ENCODE results near the gene TOP2B.

The TOP2B gene

GRCh38 chr3:25572919-25573385, 91.8 kb downstream of the TOP2B start:
- no peaks in the 10 kb centered on the region for H3K79me2 ChIP-seq (ENCODE audit: control insufficient read depth, insufficient read depth, low read length, unreplicated experiment)
- peak overlapping the region; percentile 67 for H3K27ac ChIP-seq (ENCODE audit: low read depth, low read length)
- no peaks in the 10 kb centered on the region for H3K27me3 ChIP-seq (ENCODE audit: insufficient read depth, low read length)
- H3K36me3 ChIP-seq (ENCODE audit: insufficient read depth, low read length) = no peaks in the 10 kb centered on the region
- H2AFZ ChIP-seq (ENCODE audit: low read length, unreplicated experiment) = peak overlapping the region; percentile 84
- H3K4me1 ChIP-seq (ENCODE audit: control insufficient read depth, insufficient read depth, low read length, unreplicated experiment) = peaks cover 13% of the 10 kb centered on the region
- no peak overlapping the region for H3K4me3 ChIP-seq (ENCODE audit: low read depth, low read length)

- H3K27ac ChIP-seq (ENCODE audit: low read depth, low read length) = no peak overlapping the region
- no peaks in the 10 kb centered on the region for H3K79me2 ChIP-seq (ENCODE audit: control insufficient read depth, insufficient read depth, low read length, unreplicated experiment)
- H2AFZ ChIP-seq (ENCODE audit: low read length, unreplicated experiment) = no peak overlapping the region
- no peaks in the 10 kb centered on the region for H3K27me3 ChIP-seq (ENCODE audit: insufficient read depth, low read length)
- H3K4me1 ChIP-seq (ENCODE audit: control insufficient read depth, insufficient read depth, low read length, unreplicated experiment) = peaks cover 13% of the 10 kb centered on the region
- no peak overlapping the region for H3K4me3 ChIP-seq (ENCODE audit: low read depth, low read length)
- H3K36me3 ChIP-seq (ENCODE audit: insufficient read depth, low read length) = no peaks in the 10 kb centered on the region
Measured at GRCh38 chr3:25572336-25572735, 92.4 kb downstream of the TOP2B start.

GRCh38 chr3:25571285-25571684, 93.4 kb downstream of the TOP2B start:
- H2AFZ ChIP-seq (ENCODE audit: low read length, unreplicated experiment) = no peak overlapping the region
- H3K27me3 ChIP-seq (ENCODE audit: insufficient read depth, low read length) = no peaks in the 10 kb centered on the region
- H3K4me3 ChIP-seq (ENCODE audit: low read depth, low read length) = no peak overlapping the region
- no peaks in the 10 kb centered on the region for H3K79me2 ChIP-seq (ENCODE audit: control insufficient read depth, insufficient read depth, low read length, unreplicated experiment)
- no peaks in the 10 kb centered on the region for H3K36me3 ChIP-seq (ENCODE audit: insufficient read depth, low read length)
- no peak overlapping the region for H3K27ac ChIP-seq (ENCODE audit: low read depth, low read length)
- H3K4me1 ChIP-seq (ENCODE audit: control insufficient read depth, insufficient read depth, low read length, unreplicated experiment) = peaks cover 13% of the 10 kb centered on the region

- no peak overlapping the region for H3K4me3 ChIP-seq (ENCODE audit: low read depth, low read length)
- H3K27me3 ChIP-seq (ENCODE audit: insufficient read depth, low read length) = no peaks in the 10 kb centered on the region
- no peaks in the 10 kb centered on the region for H3K36me3 ChIP-seq (ENCODE audit: insufficient read depth, low read length)
- H3K79me2 ChIP-seq (ENCODE audit: control insufficient read depth, insufficient read depth, low read length, unreplicated experiment) = no peaks in the 10 kb centered on the region
- H2AFZ ChIP-seq (ENCODE audit: low read length, unreplicated experiment) = no peak overlapping the region
- no peak overlapping the region for H3K27ac ChIP-seq (ENCODE audit: low read depth, low read length)
- peaks cover 9% of the 10 kb centered on the region for H3K4me1 ChIP-seq (ENCODE audit: control insufficient read depth, insufficient read depth, low read length, unreplicated experiment)
Measured at GRCh38 chr3:25568525-25569078, 96.1 kb downstream of the TOP2B start.

GRCh38 chr3:25567806-25568524, 96.7 kb downstream of the TOP2B start:
- H3K36me3 ChIP-seq (ENCODE audit: insufficient read depth, low read length) = no peaks in the 10 kb centered on the region
- no peak overlapping the region for H2AFZ ChIP-seq (ENCODE audit: low read length, unreplicated experiment)
- H3K27ac ChIP-seq (ENCODE audit: low read depth, low read length) = no peak overlapping the region
- no peak overlapping the region for H3K4me3 ChIP-seq (ENCODE audit: low read depth, low read length)
- H3K27me3 ChIP-seq (ENCODE audit: insufficient read depth, low read length) = no peaks in the 10 kb centered on the region
- H3K79me2 ChIP-seq (ENCODE audit: control insufficient read depth, insufficient read depth, low read length, unreplicated experiment) = no peaks in the 10 kb centered on the region
- peaks cover 2% of the 10 kb centered on the region for H3K4me1 ChIP-seq (ENCODE audit: control insufficient read depth, insufficient read depth, low read length, unreplicated experiment)

GRCh38 chr3:25567388-25567787, 97.3 kb downstream of the TOP2B start:
- no peaks in the 10 kb centered on the region for H3K79me2 ChIP-seq (ENCODE audit: control insufficient read depth, insufficient read depth, low read length, unreplicated experiment)

GRCh38 chr3:25566358-25566920, 98.3 kb downstream of the TOP2B start:
- Histone ChIP-seq H3K4me1 (ENCODE audit: control insufficient read depth, insufficient read depth, low read length, unreplicated experiment) (no peaks in the 10 kb centered on the region), H3K79me2 (ENCODE audit: control insufficient read depth, insufficient read depth, low read length, unreplicated experiment) (no peaks in the 10 kb centered on the region), H3K27ac (ENCODE audit: low read depth, low read length) (no peak overlapping the region), H3K4me3 (ENCODE audit: low read depth, low read length) (no peak overlapping the region), H3K36me3 (ENCODE audit: insufficient read depth, low read length) (no peaks in the 10 kb centered on the region), H3K27me3 (ENCODE audit: insufficient read depth, low read length) (no peaks in the 10 kb centered on the region), H2AFZ (ENCODE audit: low read length, unreplicated experiment) (no peak overlapping the region)

More at GRCh38 chr3:25567388-25567787, 97.3 kb downstream of the TOP2B start:
- no peak overlapping the region for H3K27ac ChIP-seq (ENCODE audit: low read depth, low read length)
- H3K27me3 ChIP-seq (ENCODE audit: insufficient read depth, low read length) = no peaks in the 10 kb centered on the region
- H3K4me1 ChIP-seq (ENCODE audit: control insufficient read depth, insufficient read depth, low read length, unreplicated experiment) = no peaks in the 10 kb centered on the region
- no peak overlapping the region for H2AFZ ChIP-seq (ENCODE audit: low read length, unreplicated experiment)
- no peak overlapping the region for H3K4me3 ChIP-seq (ENCODE audit: low read depth, low read length)
- H3K36me3 ChIP-seq (ENCODE audit: insufficient read depth, low read length) = no peaks in the 10 kb centered on the region

GRCh38 chr3:25565807-25566206, 98.9 kb downstream of the TOP2B start:
- Histone ChIP-seq H3K36me3 (ENCODE audit: insufficient read depth, low read length) (no peaks in the 10 kb centered on the region), H3K27me3 (ENCODE audit: insufficient read depth, low read length) (no peaks in the 10 kb centered on the region), H3K4me3 (ENCODE audit: low read depth, low read length) (no peak overlapping the region), H3K79me2 (ENCODE audit: control insufficient read depth, insufficient read depth, low read length, unreplicated experiment) (no peaks in the 10 kb centered on the region), H3K27ac (ENCODE audit: low read depth, low read length) (no peak overlapping the region), H2AFZ (ENCODE audit: low read length, unreplicated experiment) (no peak overlapping the region), H3K4me1 (ENCODE audit: control insufficient read depth, insufficient read depth, low read length, unreplicated experiment) (no peaks in the 10 kb centered on the region)

GRCh38 chr3:25564075-25564474, 100.6 kb downstream of the TOP2B start:
- no peak overlapping the region for H2AFZ ChIP-seq (ENCODE audit: low read length, unreplicated experiment)
- no peaks in the 10 kb centered on the region for H3K79me2 ChIP-seq (ENCODE audit: control insufficient read depth, insufficient read depth, low read length, unreplicated experiment)
- H3K4me1 ChIP-seq (ENCODE audit: control insufficient read depth, insufficient read depth, low read length, unreplicated experiment) = no peaks in the 10 kb centered on the region
- no peaks in the 10 kb centered on the region for H3K36me3 ChIP-seq (ENCODE audit: insufficient read depth, low read length)
- no peaks in the 10 kb centered on the region for H3K27me3 ChIP-seq (ENCODE audit: insufficient read depth, low read length)
- H3K27ac ChIP-seq (ENCODE audit: low read depth, low read length) = no peak overlapping the region
- no peak overlapping the region for H3K4me3 ChIP-seq (ENCODE audit: low read depth, low read length)

- Histone ChIP-seq H3K27ac (ENCODE audit: low read depth, low read length) (no peak overlapping the region), H3K27me3 (ENCODE audit: insufficient read depth, low read length) (no peaks in the 10 kb centered on the region), H3K4me3 (ENCODE audit: low read depth, low read length) (no peak overlapping the region), H2AFZ (ENCODE audit: low read length, unreplicated experiment) (no peak overlapping the region), H3K4me1 (ENCODE audit: control insufficient read depth, insufficient read depth, low read length, unreplicated experiment) (no peaks in the 10 kb centered on the region), H3K79me2 (ENCODE audit: control insufficient read depth, insufficient read depth, low read length, unreplicated experiment) (no peaks in the 10 kb centered on the region), H3K36me3 (ENCODE audit: insufficient read depth, low read length) (no peaks in the 10 kb centered on the region)
Measured at GRCh38 chr3:25563601-25564000, 101.1 kb downstream of the TOP2B start.

- no peaks in the 10 kb centered on the region for H3K27me3 ChIP-seq (ENCODE audit: insufficient read depth, low read length)
- no peaks in the 10 kb centered on the region for H3K79me2 ChIP-seq (ENCODE audit: control insufficient read depth, insufficient read depth, low read length, unreplicated experiment)
- H3K4me1 ChIP-seq (ENCODE audit: control insufficient read depth, insufficient read depth, low read length, unreplicated experiment) = no peaks in the 10 kb centered on the region
- H3K4me3 ChIP-seq (ENCODE audit: low read depth, low read length) = no peak overlapping the region
- no peaks in the 10 kb centered on the region for H3K36me3 ChIP-seq (ENCODE audit: insufficient read depth, low read length)
- no peak overlapping the region for H3K27ac ChIP-seq (ENCODE audit: low read depth, low read length)
- H2AFZ ChIP-seq (ENCODE audit: low read length, unreplicated experiment) = no peak overlapping the region
Measured at GRCh38 chr3:25558796-25559195, 105.9 kb downstream of the TOP2B start.
